Stimulated activated CD4-positive, alpha-beta T cell treated with anti-CD3 and anti-CD28 coated beads, Interleukin-4, amount 100 ng/mL, for 24 hours (primary cell): ENCODE measurements around the gene BRD8.
"Not testable (repeated sequence)": the region's sequence is repeated elsewhere in the genome, so short reads cannot be mapped to it uniquely, and the experiment has no call there.

ENCODE experiments used
- DNase-seq: peaks from one replicate; pipeline ENCODE4 v3.0.0-alpha.2; 2020

Gene BRD8

GRCh38 chr5:138160706-138161105 is 17.7 kb downstream of the BRD8 start:
- no peak for DNase-seq

- no peak for DNase-seq
Measured at GRCh38 chr5:138159666-138160065, 18.8 kb downstream of the BRD8 start.

GRCh38 chr5:138157626-138158025 is 20.8 kb downstream of the BRD8 start:
- no peak for DNase-seq

- not testable (repeated sequence) for DNase-seq
Measured at GRCh38 chr5:138155977-138156376, 22.5 kb downstream of the BRD8 start.

- DNase-seq = no peak
Measured at GRCh38 chr5:138149530-138149929, 28.9 kb downstream of the BRD8 start.

- no peak for DNase-seq
Measured at GRCh38 chr5:138148811-138149210, 29.6 kb downstream of the BRD8 start.

GRCh38 chr5:138143578-138143977 is 34.9 kb downstream of the BRD8 start:
- DNase-seq = not testable (repeated sequence)

- no peak for DNase-seq
Measured at GRCh38 chr5:138141734-138142133, 36.7 kb downstream of the BRD8 start.

- DNase-seq = no peak
Measured at GRCh38 chr5:138140268-138140667, 38.2 kb downstream of the BRD8 start.

- no peak for DNase-seq
Measured at GRCh38 chr5:138139781-138140090, 38.7 kb downstream of the BRD8 start.

GRCh38 chr5:138138949-138139780 is 39.3 kb downstream of the BRD8 start, which contains the start of gene NME5:
TSS of gene NME5 (minus strand) at chr5:138139428. CDS start at chr5:138138780, 648 bp downstream.
- no peak for DNase-seq

GRCh38 chr5:138132543-138132942 is 45.9 kb downstream of the BRD8 start:
- no peak for DNase-seq

- no peak for DNase-seq
Measured at GRCh38 chr5:138129347-138129746, 49.1 kb downstream of the BRD8 start.

- DNase-seq = no peak
Measured at GRCh38 chr5:138128334-138128733, 50.1 kb downstream of the BRD8 start.

GRCh38 chr5:138115254-138115653 is 63.2 kb downstream of the BRD8 start:
- no peak for DNase-seq

- DNase-seq = no peak
Measured at GRCh38 chr5:138111937-138112336, 66.5 kb downstream of the BRD8 start.

GRCh38 chr5:138111181-138111580 is 67.2 kb downstream of the BRD8 start:
- no peak for DNase-seq

GRCh38 chr5:138110266-138110963 is 68.0 kb downstream of the BRD8 start:
- no peak for DNase-seq

- DNase-seq = no peak
Measured at GRCh38 chr5:138109463-138110265, 68.8 kb downstream of the BRD8 start.

- DNase-seq = no peak
Measured at GRCh38 chr5:138107213-138107612, 71.2 kb downstream of the BRD8 start.

- no peak for DNase-seq
Measured at GRCh38 chr5:138105709-138106108, 72.7 kb downstream of the BRD8 start.

- DNase-seq = no peak
Measured at GRCh38 chr5:138103319-138103637, 75.2 kb downstream of the BRD8 start.

GRCh38 chr5:138102454-138103318 is 75.7 kb downstream of the BRD8 start:
- no peak for DNase-seq
